HCT116 (cell line): ENCODE data around the gene NR2F1-AS1. TPM values are rescaled to one million over a fixed set of nuclear protein-coding genes. Genes with fewer than 3 reads are reported as not detected.

Experiments
- ATAC-seq: fragments of 200-7000 bp; cut with Tn5 transposase; 2 replicates; pipeline ENCODE4 v1.9.1; 2020; ENCODE audit warnings: mild to moderate bottlenecking, moderate library complexity
- BruUV-seq: library from RNA; stranded (reverse); fragments of 400-500 nt; replicated peaks from 2 replicates; lab custom pipeline; 2021; lab: Mats Ljungman, UMichigan
- CTCF ChIA-PET: fragments of 300-600 bp; sonication (Branson Sonifier 250); formaldehyde crosslinking; loops from one replicate; lab custom pipeline; 2021; ENCODE audit warnings: antibody characterized with exemption; lab: Charles Lee
- POLR2A ChIA-PET: fragments of 300-600, 350-600 bp; sonication (Branson Sonifier 250); formaldehyde crosslinking; loops from one replicate; lab custom pipeline; 2021; ENCODE audit warnings: antibody characterized with exemption; lab: Charles Lee
- RAD21 ChIA-PET, 2 experiments: fragments of 300-600 bp; sonication (Branson Sonifier 250); formaldehyde crosslinking; loops; one replicate each; lab custom pipeline; 2023; ENCODE audit warnings: low total read pairs in 2 of 2; ENCODE audit not compliant: uncharacterized antibody in 2 of 2, unreplicated experiment in 2 of 2, low non-redundant PET in 1 of 2; lab: Charles Lee
- DNase-seq: peaks from one replicate; pipeline ENCODE4 v3.0.0-alpha.2; 2010; ENCODE audit warnings: low read depth, low spot score
- H2AFZ ChIP-seq: fragments of 200-600 bp; shearing (Covaris generic), sonication (generic); 2 replicates; pipeline ENCODE4 v1.6.1; 2017; ENCODE audit warnings: low read depth, mixed run types, mixed read lengths, antibody characterized with exemption, low read length; ENCODE audit not compliant: poor library complexity, severe bottlenecking
- H3K27ac ChIP-seq: 2 replicates; pipeline ENCODE4 v1.5.1; 2012; ENCODE audit warnings: low read depth, low read length
- H3K27me3 ChIP-seq: fragments of 200-600 bp; sonication (generic); 2 replicates; pipeline ENCODE4 v1.6.1; 2016; ENCODE audit warnings: mixed run types, low read length, mixed read lengths; ENCODE audit not compliant: insufficient read depth
- H3K36me3 ChIP-seq, 2 experiments: fragments of 200-500 bp in 1 of 2; fragments of 200-600 bp in 1 of 2; sonication (Bioruptor generic) in 1 of 2; sonication (generic) in 1 of 2; 2 replicates each; pipeline versions ENCODE4 v1.5.1 to v1.6.1; 2014 to 2016; ENCODE audit warnings: low read length in 2 of 2, inconsistent platforms in 1 of 2, mixed read lengths in 1 of 2, mixed run types in 1 of 2; ENCODE audit not compliant: insufficient read depth in 2 of 2, control insufficient read depth in 1 of 2
- H3K4me1 ChIP-seq, 2 experiments: fragments of 200-600 bp in 1 of 2; sonication (generic) in 1 of 2; 2 replicates each; pipeline versions ENCODE4 v1.5.1 to v1.6.1; 2012 to 2017; ENCODE audit warnings: low read length in 2 of 2, inconsistent platforms in 1 of 2, mild to moderate bottlenecking in 1 of 2, mixed read lengths in 1 of 2, mixed run types in 1 of 2, moderate library complexity in 1 of 2; ENCODE audit not compliant: insufficient read depth in 2 of 2, control insufficient read depth in 1 of 2
- H3K4me2 ChIP-seq: fragments of 200-600 bp; sonication (generic); 2 replicates; pipeline ENCODE4 v1.6.1; 2017; ENCODE audit warnings: mixed run types, low read length, mixed read lengths
- H3K4me3 ChIP-seq, 2 experiments: fragments of 200-600 bp in 1 of 2; sonication (generic) in 1 of 2; replicated peaks in 1 of 2; 2 replicates each; pipeline ENCODE4 v1.5.1; 2011 to 2016; ENCODE audit warnings: low read length in 2 of 2, control low read depth in 1 of 2, low read depth in 1 of 2, mild to moderate bottlenecking in 1 of 2, mixed read lengths in 1 of 2, mixed run types in 1 of 2
- H3K79me2 ChIP-seq: fragments of 200-600 bp; sonication (generic); 2 replicates; pipeline ENCODE4 v1.6.1; 2017; ENCODE audit warnings: mild to moderate bottlenecking, mixed run types, low read length, moderate library complexity, mixed read lengths; ENCODE audit not compliant: insufficient read depth
- H3K9ac ChIP-seq: fragments of 200-600 bp; sonication (generic); 2 replicates; pipeline ENCODE4 v1.6.1; 2016; ENCODE audit warnings: low read length, mixed read lengths
- H3K9me2 ChIP-seq: fragments of 200-600 bp; sonication (generic), shearing (Covaris generic); 2 replicates; pipeline ENCODE4 v1.6.1; 2017; ENCODE audit warnings: mixed run types, mild to moderate bottlenecking, moderate library complexity; ENCODE audit not compliant: insufficient read depth
- H3K9me3 ChIP-seq, 2 experiments: fragments of 200-500 bp in 1 of 2; fragments of 200-600 bp in 1 of 2; sonication (Bioruptor generic) in 1 of 2; sonication (generic) in 1 of 2; 2 replicates each; pipeline ENCODE4 v1.6.1; 2014 to 2017; ENCODE audit warnings: low read length in 2 of 2, mixed read lengths in 2 of 2, inconsistent platforms in 1 of 2, low read depth in 1 of 2, mild to moderate bottlenecking in 1 of 2, mixed run types in 1 of 2, moderate library complexity in 1 of 2; ENCODE audit not compliant: control insufficient read depth in 1 of 2, insufficient read depth in 1 of 2
- H4K20me1 ChIP-seq: fragments of 200-600 bp; sonication (generic), shearing (Covaris generic); 2 replicates; pipeline ENCODE4 v1.6.1; 2017; ENCODE audit warnings: mixed run types, mild to moderate bottlenecking, moderate library complexity; ENCODE audit not compliant: insufficient read depth
- CEBPB ChIP-seq: IDR thresholded peaks from 2 replicates; pipeline ENCODE4 v1.6.1; 2012; ENCODE audit warnings: low read depth
- TCF7L2 ChIP-seq: IDR thresholded peaks from 2 replicates; pipeline ENCODE4 v1.7.0; 2011; ENCODE audit warnings: borderline replicate concordance, inconsistent platforms; ENCODE audit not compliant: insufficient read depth, insufficient read length; ENCODE audit errors: extremely low read depth
- ZFX ChIP-seq: fragments of 450-650 bp; IDR thresholded peaks from 2 replicates; pipeline ENCODE4 v1.6.1; 2017
- ZNF274 ChIP-seq: fragments of 200-500 bp; sonication (Bioruptor generic); IDR thresholded peaks from 2 replicates; pipeline ENCODE4 v1.6.1; 2014; ENCODE audit warnings: mild to moderate bottlenecking, low read depth, low read length, inconsistent platforms
- intact Hi-C: fragments of 100-400 bp; cut with micrococcal nuclease; formaldehyde crosslinking; loops from 2 replicates; pipeline ENCODE4 v1.10.0; 2022
- total RNA-seq: library from RNA; stranded (reverse); gene quantifications from one replicate; pipeline ENCODE4 v1.2.1, GENCODE V29; 2021; ENCODE audit not compliant: unreplicated experiment
- TF ChIP-seq, protein P1 (sequence below), 3 experiments: fragments of 200-600 bp in 1 of 3; sonication (generic) in 1 of 3; IDR thresholded peaks in 2 of 3; conservative IDR thresholded peaks in 1 of 3; 2 replicates each; pipeline ENCODE4 v1.5.1; 2012 to 2017; ENCODE audit warnings: low read depth in 2 of 3, low read length in 2 of 3, antibody characterized with exemption in 1 of 3, borderline replicate concordance in 1 of 3, control low read depth in 1 of 3, mild to moderate bottlenecking in 1 of 3, mixed read lengths in 1 of 3, mixed run types in 1 of 3, moderate library complexity in 1 of 3; ENCODE audit not compliant: insufficient read depth in 1 of 3
- TF ChIP-seq, protein P2 (sequence below): IDR thresholded peaks from 2 replicates; pipeline ENCODE4 v1.6.1; 2012

Gene NR2F1-AS1
- total RNA-seq, 1 experiment from 2014 or later, result 20.1 TPM

DNA sequence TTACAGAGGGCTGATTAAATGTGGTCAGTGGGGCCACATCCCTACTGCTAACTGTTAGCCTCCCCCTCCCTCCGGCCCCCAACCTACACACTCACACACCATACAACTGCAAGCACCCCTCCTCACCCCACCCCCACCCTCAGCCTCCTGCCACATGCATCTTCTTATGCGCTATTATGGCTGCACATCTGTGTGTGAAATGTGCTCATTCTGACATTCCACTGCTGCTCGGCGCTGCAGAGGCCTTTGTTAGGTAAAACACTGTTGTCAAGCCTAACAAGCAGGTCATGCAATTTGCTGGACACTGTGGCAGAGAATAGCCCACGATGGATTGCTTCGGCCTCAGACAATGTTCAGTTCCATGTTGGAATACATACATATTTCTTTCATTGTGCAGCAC is 173.6 kb downstream of the NR2F1-AS1 start:
- DNase-seq, result no peak
- Histone ChIP-seq H3K27ac (no peak overlapping the region), H3K9ac (no peak overlapping the region), H3K36me3 (no peaks in the 10 kb centered on the region), H3K4me1 (no peaks in the 10 kb centered on the region; a peak in 1 of 4 replicates), H2AFZ (no peak overlapping the region), H4K20me1 (no peaks in the 10 kb centered on the region), H3K4me2 (no peak overlapping the region), H3K4me3 (no peak overlapping the region), H3K9me3 (no peaks in the 10 kb centered on the region), H3K9me2 (no peaks in the 10 kb centered on the region), H3K27me3 (no peaks in the 10 kb centered on the region), H3K79me2 (no peaks in the 10 kb centered on the region)
- ChIA-PET CTCF (no interaction called here), RAD21 (no interaction called here), POLR2A (no interaction called here)
- intact Hi-C loops, result no loop called here
- BruUV-seq, result no TSS peak
- TF ChIP-seq, protein P1, sequence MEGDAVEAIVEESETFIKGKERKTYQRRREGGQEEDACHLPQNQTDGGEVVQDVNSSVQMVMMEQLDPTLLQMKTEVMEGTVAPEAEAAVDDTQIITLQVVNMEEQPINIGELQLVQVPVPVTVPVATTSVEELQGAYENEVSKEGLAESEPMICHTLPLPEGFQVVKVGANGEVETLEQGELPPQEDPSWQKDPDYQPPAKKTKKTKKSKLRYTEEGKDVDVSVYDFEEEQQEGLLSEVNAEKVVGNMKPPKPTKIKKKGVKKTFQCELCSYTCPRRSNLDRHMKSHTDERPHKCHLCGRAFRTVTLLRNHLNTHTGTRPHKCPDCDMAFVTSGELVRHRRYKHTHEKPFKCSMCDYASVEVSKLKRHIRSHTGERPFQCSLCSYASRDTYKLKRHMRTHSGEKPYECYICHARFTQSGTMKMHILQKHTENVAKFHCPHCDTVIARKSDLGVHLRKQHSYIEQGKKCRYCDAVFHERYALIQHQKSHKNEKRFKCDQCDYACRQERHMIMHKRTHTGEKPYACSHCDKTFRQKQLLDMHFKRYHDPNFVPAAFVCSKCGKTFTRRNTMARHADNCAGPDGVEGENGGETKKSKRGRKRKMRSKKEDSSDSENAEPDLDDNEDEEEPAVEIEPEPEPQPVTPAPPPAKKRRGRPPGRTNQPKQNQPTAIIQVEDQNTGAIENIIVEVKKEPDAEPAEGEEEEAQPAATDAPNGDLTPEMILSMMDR (IDR thresholded peaks at IDR 0.05 in 2 of 3, conservative IDR thresholded peaks at IDR 0.05 in 1 of 3; ENCODE audit: borderline replicate concordance in 1 of 3, insufficient read depth in 1 of 3, low read depth in 2 of 3, low read length in 2 of 3), result no peak
- no peak for ATAC-seq

DNA sequence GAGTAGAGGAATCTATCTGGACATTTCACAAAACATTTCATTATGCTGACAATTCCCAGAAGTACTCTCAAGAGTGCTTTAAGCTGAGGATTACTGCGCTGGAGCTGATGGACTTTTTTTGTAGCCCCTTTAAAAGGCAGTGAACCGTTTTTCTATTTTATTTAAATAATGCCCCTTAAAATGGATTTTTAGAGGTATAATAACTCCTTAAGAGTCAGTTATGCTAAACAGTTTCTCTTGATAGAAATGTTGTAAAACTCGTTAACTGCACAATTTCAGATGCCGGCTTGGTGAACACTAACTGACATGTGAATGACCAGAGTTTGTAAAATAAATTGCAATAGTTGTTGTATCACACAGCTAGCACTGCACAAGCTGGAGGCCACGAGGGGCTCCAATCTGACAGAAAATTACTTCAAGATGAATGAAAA is 174.0 kb downstream of the NR2F1-AS1 start:
- Histone ChIP-seq H3K4me1 (no peaks in the 10 kb centered on the region; a peak in 1 of 4 replicates), H3K9me2 (no peaks in the 10 kb centered on the region), H3K27me3 (no peaks in the 10 kb centered on the region), H3K4me3 (no peak overlapping the region), H3K9me3 (no peaks in the 10 kb centered on the region), H3K79me2 (no peaks in the 10 kb centered on the region), H3K27ac (no peak overlapping the region), H3K9ac (no peak overlapping the region), H4K20me1 (no peaks in the 10 kb centered on the region), H3K4me2 (no peak overlapping the region), H2AFZ (no peak overlapping the region), H3K36me3 (no peaks in the 10 kb centered on the region)
- BruUV-seq, result no TSS peak
- ChIA-PET RAD21 (no interaction called here), POLR2A (no interaction called here), CTCF (no interaction called here)
- no peak for ATAC-seq
- intact Hi-C loops, result no loop called here
- no peak for DNase-seq
- no peak for TF ChIP-seq CEBPB
- TF ChIP-seq, protein P2, sequence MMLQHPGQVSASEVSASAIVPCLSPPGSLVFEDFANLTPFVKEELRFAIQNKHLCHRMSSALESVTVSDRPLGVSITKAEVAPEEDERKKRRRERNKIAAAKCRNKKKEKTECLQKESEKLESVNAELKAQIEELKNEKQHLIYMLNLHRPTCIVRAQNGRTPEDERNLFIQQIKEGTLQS, result no peak
- no peak for TF ChIP-seq TCF7L2
- no peak for TF ChIP-seq ZFX
- TF ChIP-seq ZNF274, result no peak
